ENCODE results near the gene CLCNKB. TPM values are rescaled to one million over a fixed set of nuclear protein-coding genes. Genes with fewer than 3 reads are reported as not detected.
"Not testable (repeated sequence)": the region's sequence is repeated elsewhere in the genome, so short reads cannot be mapped to it uniquely, and the experiment has no call there.

CLCNKB gene
- total RNA-seq, 1 donor from 2014 or later, result not detected

DNA sequence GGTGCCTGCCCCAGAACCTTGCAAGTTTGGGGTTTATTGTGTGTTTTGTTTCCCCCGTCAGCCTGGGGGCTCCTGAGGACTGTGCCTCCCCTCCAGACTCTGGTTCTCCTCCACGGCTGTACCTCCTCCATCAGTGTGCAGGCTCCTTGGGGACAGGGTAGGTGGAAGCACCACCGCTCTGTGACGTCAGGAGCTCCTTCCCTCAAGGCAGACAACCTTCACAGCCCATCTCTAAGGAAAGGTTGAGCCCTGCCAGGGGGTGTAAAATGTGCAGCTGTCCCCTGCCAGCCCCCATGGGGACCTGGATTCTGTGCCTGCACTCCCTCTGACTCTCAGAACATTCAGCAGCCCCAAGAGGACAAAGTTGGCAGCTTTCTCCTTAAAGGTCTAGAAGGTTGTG lies 25.3 kb upstream of the CLCNKB start:
- TF ChIP-seq, protein P1, sequence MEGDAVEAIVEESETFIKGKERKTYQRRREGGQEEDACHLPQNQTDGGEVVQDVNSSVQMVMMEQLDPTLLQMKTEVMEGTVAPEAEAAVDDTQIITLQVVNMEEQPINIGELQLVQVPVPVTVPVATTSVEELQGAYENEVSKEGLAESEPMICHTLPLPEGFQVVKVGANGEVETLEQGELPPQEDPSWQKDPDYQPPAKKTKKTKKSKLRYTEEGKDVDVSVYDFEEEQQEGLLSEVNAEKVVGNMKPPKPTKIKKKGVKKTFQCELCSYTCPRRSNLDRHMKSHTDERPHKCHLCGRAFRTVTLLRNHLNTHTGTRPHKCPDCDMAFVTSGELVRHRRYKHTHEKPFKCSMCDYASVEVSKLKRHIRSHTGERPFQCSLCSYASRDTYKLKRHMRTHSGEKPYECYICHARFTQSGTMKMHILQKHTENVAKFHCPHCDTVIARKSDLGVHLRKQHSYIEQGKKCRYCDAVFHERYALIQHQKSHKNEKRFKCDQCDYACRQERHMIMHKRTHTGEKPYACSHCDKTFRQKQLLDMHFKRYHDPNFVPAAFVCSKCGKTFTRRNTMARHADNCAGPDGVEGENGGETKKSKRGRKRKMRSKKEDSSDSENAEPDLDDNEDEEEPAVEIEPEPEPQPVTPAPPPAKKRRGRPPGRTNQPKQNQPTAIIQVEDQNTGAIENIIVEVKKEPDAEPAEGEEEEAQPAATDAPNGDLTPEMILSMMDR (IDR thresholded peaks at IDR 0.05; ENCODE audit: partially characterized antibody, unreplicated experiment), result no peak
- Mint-ChIP-seq H3K27ac (ENCODE audit: unreplicated experiment) (peak overlapping the region; percentile 78), H3K27me3 (ENCODE audit: unreplicated experiment) (peaks cover 8% of the 10 kb centered on the region), H3K4me3 (ENCODE audit: unreplicated experiment) (peak overlapping the region; percentile 15), H3K36me3 (ENCODE audit: unreplicated experiment) (no peaks in the 10 kb centered on the region), H3K9me3 (ENCODE audit: unreplicated experiment) (peaks cover 11% of the 10 kb centered on the region), H3K4me1 (ENCODE audit: low read depth, unreplicated experiment) (peaks cover 23% of the 10 kb centered on the region)
- no peak for DNase-seq

DNA sequence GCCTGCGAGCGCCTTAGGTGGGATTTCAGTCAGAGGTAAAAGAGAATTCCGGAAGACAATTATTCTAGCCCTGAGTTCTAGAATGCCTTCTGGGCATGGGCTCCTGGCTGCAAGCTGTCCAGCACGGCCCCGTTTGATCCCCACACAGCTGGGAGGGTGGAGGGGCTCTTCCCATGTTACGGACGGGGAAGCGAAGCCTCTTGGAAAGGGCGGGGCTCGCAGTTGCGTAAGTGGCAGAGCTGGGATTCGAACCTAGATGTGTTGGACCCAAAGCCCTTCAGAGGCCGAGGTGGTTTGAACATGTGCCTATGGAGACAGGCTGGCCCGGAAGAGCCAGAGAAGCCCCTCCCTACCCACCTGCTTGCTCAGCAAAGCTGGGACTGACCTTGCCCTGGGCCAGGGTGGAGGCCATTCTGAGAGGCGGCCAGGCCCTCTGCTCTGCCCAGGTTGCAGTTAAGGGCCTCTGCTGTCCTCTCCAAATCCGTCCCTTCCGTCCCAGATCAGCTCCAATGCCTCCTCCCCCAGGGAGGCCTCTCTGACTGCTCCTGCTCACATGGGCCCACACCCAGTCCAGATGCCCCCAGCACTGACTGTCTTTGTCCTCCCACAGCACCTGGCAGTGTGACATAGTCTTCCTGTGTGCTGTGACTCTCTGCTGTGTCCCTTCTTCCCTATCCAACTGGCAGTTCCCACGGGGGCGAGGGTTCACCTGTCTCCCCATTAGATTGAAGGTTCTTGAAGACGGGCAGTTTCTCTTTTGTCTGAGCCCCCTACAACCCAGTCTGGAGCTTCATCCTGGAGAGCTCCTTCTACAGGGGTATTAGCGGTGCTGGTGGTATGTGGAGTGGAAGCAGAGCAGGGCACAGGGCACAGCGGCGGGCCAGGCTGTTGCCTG lies 24.6 kb upstream of the CLCNKB start:
- H3K4me1 Mint-ChIP-seq (ENCODE audit: low read depth, unreplicated experiment), result peaks cover 25% of the 10 kb centered on the region
- TF ChIP-seq, protein P1 (IDR thresholded peaks at IDR 0.05; ENCODE audit: partially characterized antibody, unreplicated experiment), result no peak
- peak overlapping the region; percentile 15 for H3K4me3 Mint-ChIP-seq (ENCODE audit: unreplicated experiment)
- H3K9me3 Mint-ChIP-seq (ENCODE audit: unreplicated experiment), result peaks cover 11% of the 10 kb centered on the region
- no peak overlapping the region for H3K27ac Mint-ChIP-seq (ENCODE audit: unreplicated experiment)
- no peak for DNase-seq
- H3K36me3 Mint-ChIP-seq (ENCODE audit: unreplicated experiment), result no peaks in the 10 kb centered on the region
- H3K27me3 Mint-ChIP-seq (ENCODE audit: unreplicated experiment), result peaks cover 8% of the 10 kb centered on the region

DNA sequence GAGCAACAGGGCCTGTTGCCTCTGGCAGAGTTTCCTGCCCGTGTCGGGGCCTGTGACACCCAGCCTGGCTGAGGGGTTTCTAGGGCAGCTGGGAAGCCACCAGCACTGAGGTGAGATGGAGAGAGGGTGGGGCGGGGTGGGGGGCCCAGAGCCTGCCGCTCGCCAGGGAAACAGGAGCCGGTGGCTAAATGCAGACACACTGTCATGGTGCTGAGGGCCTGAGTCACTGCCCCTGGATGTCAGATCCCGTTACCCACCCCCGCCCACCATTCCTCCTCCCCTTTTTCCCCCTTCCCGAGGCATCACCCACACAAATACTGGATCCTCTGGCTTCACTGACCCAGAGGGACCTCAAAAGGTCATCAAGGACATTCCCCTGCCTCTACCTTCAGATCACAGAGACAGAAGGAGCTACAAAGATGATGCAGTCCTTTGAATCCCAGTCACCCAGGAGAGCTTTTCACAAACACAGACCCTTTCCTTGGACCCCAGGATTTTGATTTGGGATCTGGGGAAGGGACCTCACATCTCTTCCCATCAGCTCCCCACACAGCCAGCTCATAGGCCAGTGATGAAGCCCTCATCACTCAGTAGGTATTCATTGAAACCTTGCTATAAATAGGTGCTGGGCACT lies 23.8 kb upstream of the CLCNKB start:
- Mint-ChIP-seq H3K4me3 (ENCODE audit: unreplicated experiment) (no peak overlapping the region), H3K27ac (ENCODE audit: unreplicated experiment) (peak overlapping the region; percentile 15), H3K27me3 (ENCODE audit: unreplicated experiment) (peaks cover 8% of the 10 kb centered on the region), H3K36me3 (ENCODE audit: unreplicated experiment) (no peaks in the 10 kb centered on the region), H3K9me3 (ENCODE audit: unreplicated experiment) (peaks cover 11% of the 10 kb centered on the region), H3K4me1 (ENCODE audit: low read depth, unreplicated experiment) (peaks cover 26% of the 10 kb centered on the region)
- DNase-seq, result no peak
- TF ChIP-seq, protein P1 (IDR thresholded peaks at IDR 0.05; ENCODE audit: partially characterized antibody, unreplicated experiment), result no peak

DNA sequence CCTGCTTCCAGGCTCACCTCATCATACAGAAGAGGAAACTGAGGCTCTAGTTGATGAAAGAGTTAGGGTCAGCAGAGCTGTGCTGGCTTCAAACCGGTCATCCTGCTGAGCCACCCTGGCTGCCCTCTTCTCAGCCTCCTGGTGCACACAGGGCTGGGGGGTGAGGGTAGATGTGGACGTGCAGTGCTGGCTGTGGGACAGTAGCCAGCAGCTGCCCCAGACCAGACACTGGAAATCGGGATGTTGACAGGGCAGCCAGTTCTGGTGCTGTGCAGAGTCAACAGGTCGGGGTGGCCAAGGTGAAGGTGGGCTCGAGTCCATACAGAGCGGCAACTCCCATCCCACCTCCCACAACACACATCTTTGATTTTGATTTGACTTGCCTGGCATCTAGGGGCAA lies 23.3 kb upstream of the CLCNKB start:
- Mint-ChIP-seq H3K27me3 (ENCODE audit: unreplicated experiment) (peaks cover 8% of the 10 kb centered on the region), H3K4me1 (ENCODE audit: low read depth, unreplicated experiment) (peaks cover 26% of the 10 kb centered on the region), H3K27ac (ENCODE audit: unreplicated experiment) (no peak overlapping the region)

DNA sequence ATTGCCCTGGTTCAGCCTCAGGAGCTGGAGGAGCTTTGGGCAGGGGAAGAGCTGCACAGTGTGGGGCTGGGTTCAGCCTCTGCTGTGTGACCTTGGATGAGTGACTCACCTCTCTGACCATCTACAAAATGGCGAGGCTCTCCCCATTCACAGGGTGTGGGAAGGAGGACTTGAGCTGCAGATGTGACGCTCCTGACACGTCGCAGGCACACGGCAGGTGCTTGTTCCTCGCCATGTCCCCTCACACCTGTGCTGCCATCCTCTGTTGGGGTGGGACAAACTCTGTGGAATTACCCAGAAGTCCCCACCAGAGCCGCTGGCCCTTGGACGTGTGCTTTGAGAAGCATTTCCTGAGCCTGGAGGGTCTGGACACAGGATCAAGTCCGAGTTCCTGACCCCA lies 22.7 kb upstream of the CLCNKB start:
- H3K27ac Mint-ChIP-seq (ENCODE audit: unreplicated experiment); H3K27me3 Mint-ChIP-seq (ENCODE audit: unreplicated experiment); H3K4me3 Mint-ChIP-seq (ENCODE audit: unreplicated experiment); H3K36me3 Mint-ChIP-seq (ENCODE audit: unreplicated experiment); DNase-seq: not testable (repeated sequence)
- Mint-ChIP-seq H3K9me3 (ENCODE audit: unreplicated experiment) (peaks cover 12% of the 10 kb centered on the region), H3K4me1 (ENCODE audit: low read depth, unreplicated experiment) (peaks cover 26% of the 10 kb centered on the region)

More for the DNA sequence above, 23.3 kb upstream of the CLCNKB start:
- DNase-seq, result no peak
- H3K9me3 Mint-ChIP-seq (ENCODE audit: unreplicated experiment), result peaks cover 11% of the 10 kb centered on the region
- H3K4me3 Mint-ChIP-seq (ENCODE audit: unreplicated experiment), result no peak overlapping the region
- TF ChIP-seq, protein P1 (IDR thresholded peaks at IDR 0.05; ENCODE audit: partially characterized antibody, unreplicated experiment), result no peak
- no peaks in the 10 kb centered on the region for H3K36me3 Mint-ChIP-seq (ENCODE audit: unreplicated experiment)
